PC-9 (cell line): Measurements from ENCODE around the gene ASTN2.

Experiments used
- EZH2 ChIP-seq: fragments of 200-600 bp; sonication (generic); IDR thresholded peaks from 2 replicates; pipeline ENCODE4 v1.8.0; 2017; ENCODE audit warnings: antibody characterized with exemption, low read depth
- TF ChIP-seq, protein P1 (sequence below): fragments of 200-600 bp; sonication (generic); conservative IDR thresholded peaks from 2 replicates; pipeline ENCODE4 v1.6.1; 2017; ENCODE audit warnings: mixed run types, antibody characterized with exemption, mild to moderate bottlenecking, moderate library complexity

DNA sequence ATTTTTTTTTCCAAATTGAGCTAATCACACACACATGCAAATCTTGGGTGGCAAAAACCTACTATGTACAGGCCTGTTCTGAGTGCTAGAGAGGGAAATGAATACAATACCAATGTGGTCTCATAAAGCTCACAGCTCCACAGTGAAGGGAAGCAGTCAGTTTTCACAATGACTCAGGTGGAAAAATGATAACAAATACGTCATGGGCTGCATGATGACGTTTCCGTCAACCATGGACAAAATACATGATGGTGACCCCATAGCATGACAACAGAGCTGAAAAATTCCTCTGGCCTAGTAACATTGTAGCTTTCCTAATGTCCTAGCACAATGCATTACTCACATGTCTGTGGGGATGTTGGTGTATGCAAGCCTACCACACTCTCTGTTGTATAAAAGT lies 475.2 kb downstream of the ASTN2 start:
- TF ChIP-seq, protein P1, sequence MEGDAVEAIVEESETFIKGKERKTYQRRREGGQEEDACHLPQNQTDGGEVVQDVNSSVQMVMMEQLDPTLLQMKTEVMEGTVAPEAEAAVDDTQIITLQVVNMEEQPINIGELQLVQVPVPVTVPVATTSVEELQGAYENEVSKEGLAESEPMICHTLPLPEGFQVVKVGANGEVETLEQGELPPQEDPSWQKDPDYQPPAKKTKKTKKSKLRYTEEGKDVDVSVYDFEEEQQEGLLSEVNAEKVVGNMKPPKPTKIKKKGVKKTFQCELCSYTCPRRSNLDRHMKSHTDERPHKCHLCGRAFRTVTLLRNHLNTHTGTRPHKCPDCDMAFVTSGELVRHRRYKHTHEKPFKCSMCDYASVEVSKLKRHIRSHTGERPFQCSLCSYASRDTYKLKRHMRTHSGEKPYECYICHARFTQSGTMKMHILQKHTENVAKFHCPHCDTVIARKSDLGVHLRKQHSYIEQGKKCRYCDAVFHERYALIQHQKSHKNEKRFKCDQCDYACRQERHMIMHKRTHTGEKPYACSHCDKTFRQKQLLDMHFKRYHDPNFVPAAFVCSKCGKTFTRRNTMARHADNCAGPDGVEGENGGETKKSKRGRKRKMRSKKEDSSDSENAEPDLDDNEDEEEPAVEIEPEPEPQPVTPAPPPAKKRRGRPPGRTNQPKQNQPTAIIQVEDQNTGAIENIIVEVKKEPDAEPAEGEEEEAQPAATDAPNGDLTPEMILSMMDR: no peak
- no peak for TF ChIP-seq EZH2
